ENCODE data around the gene ETV4. TPM values are rescaled to one million over a fixed set of nuclear protein-coding genes. Genes with fewer than 3 reads are reported as not detected.

ETV4 gene
- total and polyA plus RNA-seq, 2 of the 13 experiments (the other 11 are each of a cell fraction or from before 2014, with no cell fraction given), result 128 to 330 TPM

DNA sequence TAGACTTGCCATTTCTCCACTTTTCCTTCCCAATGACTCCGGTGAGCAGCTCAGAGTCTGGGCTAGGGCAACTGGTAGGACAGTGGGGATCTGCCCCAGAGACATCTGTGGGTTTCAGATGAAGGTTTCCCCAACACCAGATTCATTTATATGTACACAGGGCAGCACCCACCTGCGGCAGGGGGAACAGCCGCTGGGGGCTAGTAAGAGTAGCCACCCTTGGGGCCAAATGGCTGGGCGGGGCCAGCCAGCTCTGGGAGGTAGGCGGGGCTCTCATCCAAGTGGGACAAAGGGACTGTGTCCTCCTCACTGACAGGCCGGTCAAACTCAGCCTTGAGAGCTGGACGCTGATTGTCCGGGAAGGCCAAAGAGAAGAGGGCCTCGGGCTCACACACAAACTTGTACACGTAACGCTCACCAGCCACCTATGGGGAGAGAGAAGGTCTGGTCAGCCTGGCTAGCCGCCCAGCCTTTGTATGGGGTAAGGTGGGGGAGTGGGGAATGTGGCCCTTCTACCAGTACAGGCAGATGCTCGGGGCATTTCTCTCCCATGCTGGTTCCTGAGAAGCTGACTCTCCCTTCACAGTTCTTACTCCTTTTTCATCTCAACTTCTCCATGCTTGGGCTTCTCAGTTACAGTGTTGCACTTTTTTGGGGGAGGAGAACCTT is 17.7 kb downstream of the ETV4 start (continued):
- TF ChIP-seq ZNF878 (CRISPR knock-in tag; IDR thresholded peaks at IDR 0.05) (peak; percentile 52; the same call in 1 of the 2 replicates), NCOA2 (CRISPR knock-in tag; IDR thresholded peaks at IDR 0.05) (peak; percentile 62; the same call in 1 of the 2 replicates), FOXO1 (CRISPR knock-in tag; IDR thresholded peaks at IDR 0.05) (0 out of 2 replicates have a peak, but pooled peaks have one; percentile 9), SRSF4 (IDR thresholded peaks at IDR 0.05; ENCODE audit: low read depth, low read length, poor library complexity, severe bottlenecking) (no peak), FOXK1 (CRISPR knock-in tag; IDR thresholded peaks at IDR 0.05; ENCODE audit: borderline replicate concordance, low read depth) (peak; percentile 63; the same call in 1 of the 2 replicates), ZNF556 (CRISPR knock-in tag; IDR thresholded peaks at IDR 0.05; ENCODE audit: borderline replicate concordance) (0 out of 2 replicates have a peak, but pooled peaks have one; percentile 71), MIER2 (CRISPR knock-in tag; IDR thresholded peaks at IDR 0.05) (no peak), IKZF4 (CRISPR knock-in tag; IDR thresholded peaks at IDR 0.05; ENCODE audit: borderline replicate concordance, low read depth, not compliant biosample characterization) (no peak), JUNB (CRISPR knock-in tag; IDR thresholded peaks at IDR 0.05; ENCODE audit: borderline replicate concordance) (no peak), ZC3H13 (CRISPR knock-in tag; IDR thresholded peaks at IDR 0.05) (no peak; the same call in 1 of the 2 replicates), TBP (CRISPR knock-in tag; IDR thresholded peaks at IDR 0.05) (no peak), ATRX (CRISPR knock-in tag; IDR thresholded peaks at IDR 0.05; ENCODE audit: borderline replicate concordance) (no peak), ZMYM4 (CRISPR knock-in tag; IDR thresholded peaks at IDR 0.05) (no peak), ZNF484 (CRISPR knock-in tag; IDR thresholded peaks at IDR 0.05; ENCODE audit: borderline replicate concordance, low read depth) (no peak), SIN3A (IDR thresholded peaks at IDR 0.05; ENCODE audit: borderline replicate concordance, low read depth, low read length) (no peak), DMAP1 (CRISPR knock-in tag; IDR thresholded peaks at IDR 0.05) (no peak), LCORL (IDR thresholded peaks at IDR 0.05) (no peak), LCORL (CRISPR knock-in tag; IDR thresholded peaks at IDR 0.05) (peak; percentile 85; the same call in 1 of the 2 replicates), KDM2A (CRISPR knock-in tag; IDR thresholded peaks at IDR 0.05; ENCODE audit: borderline replicate concordance, low read depth) (peak; percentile 84), MYC (CRISPR knock-in tag; IDR thresholded peaks at IDR 0.05; ENCODE audit: borderline replicate concordance) (peak; percentile 29; the same call in 1 of the 2 replicates), TSC22D2 (CRISPR knock-in tag; IDR thresholded peaks at IDR 0.05; ENCODE audit: borderline replicate concordance) (peak; percentile 28)
- TF ChIP-seq, protein P1, sequence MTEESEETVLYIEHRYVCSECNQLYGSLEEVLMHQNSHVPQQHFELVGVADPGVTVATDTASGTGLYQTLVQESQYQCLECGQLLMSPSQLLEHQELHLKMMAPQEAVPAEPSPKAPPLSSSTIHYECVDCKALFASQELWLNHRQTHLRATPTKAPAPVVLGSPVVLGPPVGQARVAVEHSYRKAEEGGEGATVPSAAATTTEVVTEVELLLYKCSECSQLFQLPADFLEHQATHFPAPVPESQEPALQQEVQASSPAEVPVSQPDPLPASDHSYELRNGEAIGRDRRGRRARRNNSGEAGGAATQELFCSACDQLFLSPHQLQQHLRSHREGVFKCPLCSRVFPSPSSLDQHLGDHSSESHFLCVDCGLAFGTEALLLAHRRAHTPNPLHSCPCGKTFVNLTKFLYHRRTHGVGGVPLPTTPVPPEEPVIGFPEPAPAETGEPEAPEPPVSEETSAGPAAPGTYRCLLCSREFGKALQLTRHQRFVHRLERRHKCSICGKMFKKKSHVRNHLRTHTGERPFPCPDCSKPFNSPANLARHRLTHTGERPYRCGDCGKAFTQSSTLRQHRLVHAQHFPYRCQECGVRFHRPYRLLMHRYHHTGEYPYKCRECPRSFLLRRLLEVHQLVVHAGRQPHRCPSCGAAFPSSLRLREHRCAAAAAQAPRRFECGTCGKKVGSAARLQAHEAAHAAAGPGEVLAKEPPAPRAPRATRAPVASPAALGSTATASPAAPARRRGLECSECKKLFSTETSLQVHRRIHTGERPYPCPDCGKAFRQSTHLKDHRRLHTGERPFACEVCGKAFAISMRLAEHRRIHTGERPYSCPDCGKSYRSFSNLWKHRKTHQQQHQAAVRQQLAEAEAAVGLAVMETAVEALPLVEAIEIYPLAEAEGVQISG (CRISPR knock-in tag; IDR thresholded peaks at IDR 0.05), result peak; percentile 59
- TF ChIP-seq, protein P2, sequence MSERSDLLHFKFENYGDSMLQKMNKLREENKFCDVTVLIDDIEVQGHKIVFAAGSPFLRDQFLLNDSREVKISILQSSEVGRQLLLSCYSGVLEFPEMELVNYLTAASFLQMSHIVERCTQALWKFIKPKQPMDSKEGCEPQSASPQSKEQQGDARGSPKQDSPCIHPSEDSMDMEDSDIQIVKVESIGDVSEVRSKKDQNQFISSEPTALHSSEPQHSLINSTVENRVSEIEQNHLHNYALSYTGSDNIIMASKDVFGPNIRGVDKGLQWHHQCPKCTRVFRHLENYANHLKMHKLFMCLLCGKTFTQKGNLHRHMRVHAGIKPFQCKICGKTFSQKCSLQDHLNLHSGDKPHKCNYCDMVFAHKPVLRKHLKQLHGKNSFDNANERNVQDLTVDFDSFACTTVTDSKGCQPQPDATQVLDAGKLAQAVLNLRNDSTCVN (CRISPR knock-in tag; IDR thresholded peaks at IDR 0.05; ENCODE audit: borderline replicate concordance), result no peak
- TF ChIP-seq, protein P3, sequence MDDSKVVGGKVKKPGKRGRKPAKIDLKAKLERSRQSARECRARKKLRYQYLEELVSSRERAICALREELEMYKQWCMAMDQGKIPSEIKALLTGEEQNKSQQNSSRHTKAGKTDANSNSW (CRISPR knock-in tag; IDR thresholded peaks at IDR 0.05; ENCODE audit: borderline replicate concordance), result no peak
- TF ChIP-seq, protein P4, sequence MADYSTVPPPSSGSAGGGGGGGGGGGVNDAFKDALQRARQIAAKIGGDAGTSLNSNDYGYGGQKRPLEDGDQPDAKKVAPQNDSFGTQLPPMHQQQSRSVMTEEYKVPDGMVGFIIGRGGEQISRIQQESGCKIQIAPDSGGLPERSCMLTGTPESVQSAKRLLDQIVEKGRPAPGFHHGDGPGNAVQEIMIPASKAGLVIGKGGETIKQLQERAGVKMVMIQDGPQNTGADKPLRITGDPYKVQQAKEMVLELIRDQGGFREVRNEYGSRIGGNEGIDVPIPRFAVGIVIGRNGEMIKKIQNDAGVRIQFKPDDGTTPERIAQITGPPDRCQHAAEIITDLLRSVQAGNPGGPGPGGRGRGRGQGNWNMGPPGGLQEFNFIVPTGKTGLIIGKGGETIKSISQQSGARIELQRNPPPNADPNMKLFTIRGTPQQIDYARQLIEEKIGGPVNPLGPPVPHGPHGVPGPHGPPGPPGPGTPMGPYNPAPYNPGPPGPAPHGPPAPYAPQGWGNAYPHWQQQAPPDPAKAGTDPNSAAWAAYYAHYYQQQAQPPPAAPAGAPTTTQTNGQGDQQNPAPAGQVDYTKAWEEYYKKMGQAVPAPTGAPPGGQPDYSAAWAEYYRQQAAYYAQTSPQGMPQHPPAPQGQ (CRISPR knock-in tag; IDR thresholded peaks at IDR 0.05; ENCODE audit: borderline replicate concordance), result no peak; the same call in 1 of the 2 replicates
